ENCODE results near the gene CEMIP.

The CEMIP gene

DNA sequence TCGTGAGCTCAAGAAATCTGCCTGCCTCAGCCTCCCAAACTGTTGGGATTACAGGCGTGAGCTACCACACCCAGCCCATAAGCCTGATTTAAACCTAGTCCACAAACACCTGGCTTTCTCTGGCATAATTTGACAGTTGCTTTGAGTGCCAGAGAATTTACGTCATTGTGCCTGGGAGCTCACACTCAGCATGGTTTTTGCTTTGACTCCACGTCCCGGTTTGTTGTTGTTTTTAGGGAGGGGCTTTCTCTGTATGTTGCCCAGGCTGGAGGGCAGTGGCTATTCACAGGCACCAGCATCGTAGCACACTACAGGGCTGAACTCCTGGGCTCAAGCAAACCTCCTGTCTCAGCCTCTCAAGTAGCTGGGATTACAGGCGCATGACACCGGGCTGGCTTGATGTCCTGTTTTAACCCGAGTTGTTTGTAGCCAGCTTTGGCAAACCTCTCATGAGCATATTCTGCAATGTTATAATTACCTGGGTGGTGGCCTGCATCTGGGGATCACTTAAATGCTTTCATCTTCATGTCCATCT, 32.7 kb downstream of the CEMIP start:
- no peak overlapping the region for H3K4me3 ChIP-seq (ENCODE audit: low read depth, low read length)
- DNase-seq (ENCODE audit: low read depth): no peak

DNA sequence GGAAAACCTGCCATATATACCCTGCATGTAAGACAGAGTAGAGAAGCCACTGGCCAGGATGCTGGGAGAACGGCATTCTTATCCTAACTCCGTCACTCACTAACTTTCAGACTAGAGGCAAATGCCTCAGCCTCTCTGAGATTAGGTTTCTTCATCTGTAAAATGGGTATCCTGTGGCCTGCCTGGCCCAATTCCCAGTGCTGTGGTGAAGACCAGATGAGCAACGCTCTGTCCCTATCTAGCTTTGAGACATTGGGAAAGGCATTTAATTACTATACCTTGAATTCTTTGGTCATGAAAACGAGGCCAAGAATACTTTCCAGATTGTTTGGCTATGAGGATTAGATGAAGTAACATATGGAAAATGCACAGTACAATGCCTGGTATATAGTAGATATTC, 35.9 kb downstream of the CEMIP start:
- H3K4me3 ChIP-seq (ENCODE audit: low read depth, low read length): no peak overlapping the region
- no peak for DNase-seq (ENCODE audit: low read depth)

DNA sequence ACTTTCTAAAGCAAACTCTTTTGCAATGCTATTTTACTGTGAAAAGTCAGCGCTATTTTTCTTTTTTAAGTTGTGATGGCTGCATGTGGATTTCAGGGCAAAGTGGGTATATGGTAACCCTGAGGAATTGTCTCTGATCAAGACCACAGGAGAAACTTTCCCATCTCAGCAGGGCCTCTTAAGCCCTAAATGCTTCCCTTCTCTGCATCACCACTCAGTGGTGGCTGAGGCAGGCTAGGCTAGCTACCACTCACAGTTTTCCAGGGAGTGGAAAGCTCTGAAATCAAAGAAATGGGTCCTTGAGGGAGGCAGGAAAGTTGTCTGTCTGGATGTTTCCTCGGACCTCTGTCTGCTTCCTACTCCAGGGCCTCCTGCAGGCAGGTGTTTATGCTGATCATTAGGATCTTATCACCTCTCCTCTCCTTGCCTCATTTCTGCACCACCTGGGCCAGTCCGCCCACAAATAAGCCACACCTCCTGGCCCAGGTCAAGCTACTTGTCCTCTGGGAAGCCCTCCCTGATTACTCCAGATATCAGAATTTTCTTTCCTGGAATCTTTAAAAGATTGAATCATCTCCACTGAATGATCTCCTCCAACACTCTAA, 37.0 kb downstream of the CEMIP start:
- no peak for DNase-seq (ENCODE audit: low read depth)
- H3K4me3 ChIP-seq (ENCODE audit: low read depth, low read length): no peak overlapping the region

DNA sequence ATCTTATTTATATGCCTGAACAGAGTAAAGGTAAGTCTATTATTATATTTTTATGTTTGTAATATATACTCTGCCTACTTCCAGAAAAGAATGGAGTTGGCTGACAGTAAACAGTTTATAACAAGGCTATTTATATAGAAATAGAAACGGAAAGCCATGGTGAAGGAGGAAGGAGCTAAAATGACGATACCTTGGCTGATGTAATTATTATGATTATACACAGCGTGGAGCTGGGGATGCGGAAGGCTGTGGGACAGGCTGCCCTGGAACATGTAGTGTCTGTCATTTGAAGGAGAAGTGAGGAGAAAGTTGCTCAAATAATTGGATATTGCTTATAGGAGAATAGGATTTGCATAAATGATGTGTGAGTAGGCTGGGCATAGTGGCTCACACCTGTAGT, 37.8 kb downstream of the CEMIP start:
- DNase-seq (ENCODE audit: low read depth): no peak

DNA sequence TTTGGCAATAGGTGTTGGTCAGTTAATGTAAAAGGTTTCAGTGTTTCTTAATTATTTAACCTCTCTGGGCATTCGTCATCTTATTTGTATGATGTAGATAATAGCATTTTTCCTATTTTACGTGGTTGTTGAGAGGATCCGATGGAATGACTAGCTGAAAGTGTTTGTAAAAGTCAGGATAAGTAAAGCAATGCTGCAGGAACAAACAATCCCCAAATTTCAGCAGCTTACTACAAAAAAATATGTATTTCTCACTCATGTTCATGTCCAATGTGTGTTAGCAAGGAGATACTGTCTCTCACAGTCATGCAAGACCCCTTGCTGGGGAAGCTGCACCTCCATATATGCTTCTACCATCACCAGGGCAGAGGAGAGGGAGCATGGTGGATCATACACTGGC, 38.7 kb downstream of the CEMIP start:
- DNase-seq (ENCODE audit: low read depth): no peak
- no peak overlapping the region for H3K4me3 ChIP-seq (ENCODE audit: low read depth, low read length)

More for the DNA sequence above, 37.8 kb downstream of the CEMIP start:
- H3K4me3 ChIP-seq (ENCODE audit: low read depth, low read length): no peak overlapping the region

DNA sequence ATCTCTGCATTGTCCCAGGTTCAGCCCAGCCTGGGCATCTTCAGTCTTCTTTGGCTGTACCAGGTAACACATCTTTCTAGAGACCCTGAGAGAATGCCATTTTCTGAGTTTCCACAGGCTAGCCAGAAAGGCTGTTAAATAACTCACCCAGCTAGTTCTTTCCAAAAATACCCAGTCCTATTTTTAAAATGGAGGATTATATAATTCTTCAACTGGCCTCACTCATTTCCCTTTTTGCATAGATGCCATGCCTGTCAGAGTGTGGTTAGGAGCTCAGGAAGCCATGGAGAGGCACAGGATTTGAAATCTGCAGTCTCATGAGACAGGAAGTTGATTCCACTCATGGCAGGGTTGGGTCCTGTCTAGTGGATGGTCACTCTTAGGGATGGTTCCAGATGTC, 39.8 kb downstream of the CEMIP start:
- H3K4me3 ChIP-seq (ENCODE audit: low read depth, low read length): no peak overlapping the region
- no peak for DNase-seq (ENCODE audit: low read depth)

DNA sequence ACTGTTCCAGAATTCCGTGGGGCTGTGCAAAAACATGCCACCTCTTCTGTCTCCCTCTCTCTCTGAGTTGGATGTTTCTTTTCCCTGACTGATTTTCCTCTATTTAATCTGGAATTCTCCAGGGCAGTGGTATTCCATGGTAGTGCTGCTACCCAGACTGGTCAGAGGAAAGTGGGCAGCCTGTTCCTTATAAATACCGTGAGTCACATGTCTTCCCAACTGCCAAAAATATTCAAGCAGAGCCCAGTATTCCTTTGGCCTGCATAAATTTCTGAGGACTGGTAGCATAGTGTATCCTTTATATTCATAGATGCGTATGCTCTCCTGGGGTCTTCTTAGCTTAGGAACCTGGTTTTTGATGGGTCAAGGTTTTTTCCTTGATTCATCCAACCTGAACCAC, 40.9 kb downstream of the CEMIP start:
- no peak overlapping the region for H3K4me3 ChIP-seq (ENCODE audit: low read depth, low read length)
- no peak for DNase-seq (ENCODE audit: low read depth)

DNA sequence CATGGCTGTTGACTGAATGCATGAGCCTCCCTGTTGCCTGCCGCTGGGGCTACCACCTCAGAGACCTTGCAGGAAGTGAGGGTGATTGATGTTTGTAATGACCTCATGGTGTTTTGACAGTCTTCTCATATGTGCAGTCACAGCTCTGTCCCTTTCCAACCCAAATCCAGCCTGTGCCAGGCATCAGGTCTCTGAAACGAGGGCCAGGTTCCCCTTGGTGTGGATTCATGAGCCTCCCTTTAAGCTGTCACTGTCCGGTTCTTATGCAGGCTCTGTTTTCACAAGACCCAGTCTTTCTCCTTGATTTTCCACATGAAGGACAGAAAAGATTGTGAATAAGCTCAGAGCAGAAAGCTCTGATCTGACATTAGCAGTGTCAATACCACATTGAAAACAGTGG, 43.1 kb downstream of the CEMIP start:
- DNase-seq (ENCODE audit: low read depth): no peak
- H3K4me3 ChIP-seq (ENCODE audit: low read depth, low read length): no peak overlapping the region

DNA sequence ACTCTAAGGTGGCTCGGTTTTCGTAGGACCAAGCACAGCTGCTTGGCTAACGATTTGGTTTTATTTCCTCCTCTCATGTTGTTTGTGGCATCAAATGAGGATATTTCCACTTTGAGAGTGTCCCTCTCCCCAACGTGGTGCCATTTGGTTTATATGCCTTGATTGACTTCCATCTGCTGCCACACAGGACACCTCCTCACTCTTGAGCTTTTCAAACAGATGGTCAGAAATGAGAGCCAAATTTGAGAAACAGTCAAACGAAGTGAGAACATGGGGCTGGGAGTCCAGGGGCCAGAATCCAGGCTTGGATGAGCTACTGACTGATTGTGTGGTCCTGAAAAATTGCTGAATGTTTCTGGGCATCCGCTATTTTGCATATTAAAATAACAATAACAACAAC, 43.5 kb downstream of the CEMIP start:
- H3K4me3 ChIP-seq (ENCODE audit: low read depth, low read length): no peak overlapping the region
- DNase-seq (ENCODE audit: low read depth): no peak

DNA sequence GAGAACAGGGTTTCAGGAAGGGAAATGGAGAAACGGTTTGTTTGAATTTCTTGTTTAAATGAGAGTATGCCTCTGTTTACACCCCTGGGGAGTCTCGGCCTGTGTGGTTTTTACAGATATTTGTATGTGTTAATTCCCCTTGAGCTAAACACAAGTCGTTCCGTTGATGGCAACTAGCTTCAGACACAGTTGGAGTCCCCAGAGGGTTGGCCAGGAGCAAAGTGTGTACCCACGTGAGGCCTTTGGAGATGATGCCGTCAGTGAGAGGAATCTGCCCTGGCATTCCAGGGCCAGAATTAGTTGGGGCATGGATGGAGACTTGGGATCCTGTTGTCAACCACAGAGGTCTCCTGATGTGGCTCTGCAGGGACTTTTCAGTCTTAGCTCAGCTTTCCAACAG, 44.0 kb downstream of the CEMIP start:
- no peak for DNase-seq (ENCODE audit: low read depth)
- H3K4me3 ChIP-seq (ENCODE audit: low read depth, low read length): no peak overlapping the region

DNA sequence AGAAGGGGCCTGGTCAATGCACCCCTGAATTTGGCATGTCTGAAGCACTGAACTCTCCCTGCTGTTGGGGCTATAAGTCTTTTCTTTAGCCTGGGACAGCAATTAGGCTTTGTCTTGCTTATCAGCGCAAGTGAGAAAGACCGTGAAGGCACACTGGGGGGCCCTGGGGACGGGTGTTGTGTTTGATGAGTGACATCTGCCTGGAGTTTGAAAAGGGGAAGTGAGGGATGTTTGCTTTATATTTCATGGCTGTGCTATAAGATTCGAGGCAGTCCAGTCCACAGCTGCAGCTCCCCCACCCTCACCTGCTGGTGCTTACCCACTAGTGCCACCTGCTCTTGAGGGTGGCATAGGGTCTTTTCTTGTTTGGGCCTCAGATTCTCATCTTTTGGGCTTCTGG, 44.8 kb downstream of the CEMIP start:
- H3K4me3 ChIP-seq (ENCODE audit: low read depth, low read length): no peak overlapping the region

DNA sequence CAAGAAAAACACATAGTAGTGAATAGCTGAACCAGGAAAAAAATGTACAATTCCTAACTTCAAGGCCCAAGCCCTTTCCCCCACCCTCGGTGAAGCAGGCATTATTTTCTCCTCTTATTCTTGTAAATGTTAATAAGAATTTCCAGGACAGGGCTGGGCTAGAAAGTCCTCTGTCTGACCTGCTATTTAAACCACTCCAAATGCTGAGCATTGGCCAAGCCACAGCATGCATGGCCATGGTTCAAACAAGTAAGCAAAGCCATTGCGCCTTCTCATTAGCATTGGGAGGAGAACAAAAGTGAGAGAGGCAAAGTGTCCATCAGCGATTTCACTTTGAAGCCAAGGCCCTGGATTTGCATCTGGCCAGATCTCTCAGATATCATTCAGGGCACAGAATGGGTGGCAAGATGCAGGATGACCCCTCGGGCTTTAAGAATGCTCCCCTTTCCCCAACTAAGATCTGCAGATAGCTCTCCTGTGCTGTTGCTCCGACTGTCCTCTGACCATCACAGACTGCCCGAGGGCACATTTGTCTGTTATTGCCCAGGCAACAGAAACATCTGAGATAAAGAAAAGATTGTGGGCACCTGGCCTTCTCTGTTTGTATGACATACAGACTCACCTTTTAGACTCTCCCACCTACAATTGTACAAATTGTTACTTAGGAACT, 46.3 kb downstream of the CEMIP start:
- no peak for DNase-seq (ENCODE audit: low read depth)
- H3K4me3 ChIP-seq (ENCODE audit: low read depth, low read length): no peak overlapping the region

More for the DNA sequence above, 44.8 kb downstream of the CEMIP start:
- no peak for DNase-seq (ENCODE audit: low read depth)

DNA sequence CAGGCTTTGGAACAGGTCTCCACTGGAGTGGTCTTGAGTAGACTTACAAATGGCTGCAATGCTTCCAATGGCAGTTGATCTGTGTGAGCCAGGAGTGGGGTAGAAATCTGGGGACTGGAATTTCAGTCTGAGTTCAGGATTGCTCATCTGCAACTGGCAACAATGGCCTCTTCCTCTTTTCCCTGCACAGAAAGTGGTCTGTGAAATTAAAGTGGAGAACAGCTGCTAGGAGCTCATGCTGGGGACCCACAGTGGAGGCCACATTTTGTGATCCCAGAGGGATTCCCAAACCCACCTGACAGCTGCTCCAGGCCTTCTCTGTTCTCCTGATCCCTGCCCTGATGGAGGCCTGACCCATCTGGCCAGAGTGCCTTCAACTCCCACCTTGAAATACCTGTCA, 49.6 kb downstream of the CEMIP start:
- no peak overlapping the region for H3K4me3 ChIP-seq (ENCODE audit: low read depth, low read length)
- no peak for DNase-seq (ENCODE audit: low read depth)

DNA sequence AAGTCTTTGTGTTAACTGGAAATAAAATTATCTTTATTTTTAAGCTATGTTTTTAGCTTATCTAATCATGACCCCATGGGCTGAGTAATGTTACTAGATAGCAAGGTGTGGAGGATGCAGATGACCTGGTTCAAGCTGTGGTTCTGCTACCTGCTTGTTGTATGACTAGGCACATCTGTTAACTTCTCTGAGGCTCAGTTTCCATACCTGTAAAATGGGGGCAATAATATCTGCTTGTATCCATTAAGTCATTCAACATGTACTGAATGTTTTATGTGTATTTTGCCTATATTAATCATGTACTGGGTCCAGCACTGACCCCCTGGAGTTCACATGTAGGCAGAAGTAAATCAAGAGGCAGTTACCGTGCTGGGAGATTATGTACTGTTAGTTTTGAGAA, 51.5 kb downstream of the CEMIP start:
- no peak for DNase-seq (ENCODE audit: low read depth)
- no peak overlapping the region for H3K4me3 ChIP-seq (ENCODE audit: low read depth, low read length)

DNA sequence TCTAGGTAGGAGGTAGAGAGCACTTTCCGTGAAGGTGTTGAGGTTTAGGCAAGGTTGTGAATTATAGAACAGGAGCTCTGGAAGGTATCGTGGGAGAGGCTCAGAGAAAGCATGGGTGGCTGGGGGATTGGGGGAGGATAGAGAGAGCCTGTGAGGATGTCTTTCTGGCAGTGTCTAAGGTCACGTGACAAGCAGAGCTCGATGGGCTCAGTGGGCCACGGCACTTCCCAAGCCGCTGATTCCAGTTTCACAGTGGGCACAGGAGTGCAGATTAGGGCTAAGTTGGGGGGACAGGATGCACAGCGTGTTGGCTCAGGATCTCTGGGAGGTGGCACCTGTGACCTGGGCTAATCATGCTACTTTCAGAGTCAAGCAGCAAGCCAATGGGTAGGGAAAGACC, 52.0 kb downstream of the CEMIP start:
- DNase-seq (ENCODE audit: low read depth): no peak
- no peak overlapping the region for H3K4me3 ChIP-seq (ENCODE audit: low read depth, low read length)

DNA sequence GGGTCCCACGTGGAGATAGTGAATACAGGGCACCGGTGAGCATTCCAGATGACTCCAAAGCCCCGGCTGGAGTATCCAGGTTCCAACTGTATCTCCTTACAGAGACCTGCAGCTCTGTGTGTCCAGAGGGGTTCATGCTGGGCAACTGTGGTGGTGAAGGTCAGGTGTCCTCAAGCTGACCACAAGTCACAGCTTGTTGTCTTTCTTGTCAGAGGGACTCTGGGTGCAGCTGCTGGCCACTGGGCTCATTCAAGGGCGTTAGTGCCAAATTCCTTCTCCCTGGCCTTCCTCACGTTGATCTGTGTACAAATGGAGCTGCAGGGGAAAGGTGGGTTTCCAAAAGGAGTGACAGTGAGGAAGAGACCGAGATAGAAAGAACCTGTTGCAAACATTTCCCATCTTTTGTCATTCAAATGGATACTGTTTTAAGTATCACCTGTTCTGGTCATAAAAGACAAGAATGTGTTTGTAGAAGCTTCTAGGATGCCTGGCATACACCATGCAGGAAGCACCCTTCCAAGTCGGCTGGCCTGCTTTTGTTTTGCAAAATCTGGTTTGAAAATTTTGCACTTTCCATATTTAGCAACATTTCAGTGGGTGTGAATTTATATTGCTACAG, 52.5 kb downstream of the CEMIP start:
- DNase-seq (ENCODE audit: low read depth): no peak
- no peak overlapping the region for H3K4me3 ChIP-seq (ENCODE audit: low read depth, low read length)

DNA sequence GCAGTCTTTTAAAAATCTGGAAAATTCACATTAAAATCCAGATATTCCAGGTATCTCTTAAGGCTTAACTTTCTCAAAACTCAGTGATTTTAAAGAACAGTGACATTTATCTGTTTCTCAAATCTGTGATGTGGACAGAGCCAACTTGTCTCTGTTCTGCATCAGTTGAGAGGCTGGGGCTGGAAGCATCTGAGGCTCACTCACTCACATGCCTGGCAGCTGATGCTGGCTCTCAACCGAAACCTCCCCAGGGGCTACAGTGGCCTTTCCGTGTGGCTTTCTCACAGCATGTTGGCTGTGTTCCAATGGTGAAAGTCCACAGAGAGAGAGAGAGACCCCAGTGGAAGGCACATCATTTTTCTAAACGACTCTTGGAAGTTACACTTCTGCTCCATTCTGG, 53.5 kb downstream of the CEMIP start:
- DNase-seq (ENCODE audit: low read depth): no peak
- H3K4me3 ChIP-seq (ENCODE audit: low read depth, low read length): no peak overlapping the region

DNA sequence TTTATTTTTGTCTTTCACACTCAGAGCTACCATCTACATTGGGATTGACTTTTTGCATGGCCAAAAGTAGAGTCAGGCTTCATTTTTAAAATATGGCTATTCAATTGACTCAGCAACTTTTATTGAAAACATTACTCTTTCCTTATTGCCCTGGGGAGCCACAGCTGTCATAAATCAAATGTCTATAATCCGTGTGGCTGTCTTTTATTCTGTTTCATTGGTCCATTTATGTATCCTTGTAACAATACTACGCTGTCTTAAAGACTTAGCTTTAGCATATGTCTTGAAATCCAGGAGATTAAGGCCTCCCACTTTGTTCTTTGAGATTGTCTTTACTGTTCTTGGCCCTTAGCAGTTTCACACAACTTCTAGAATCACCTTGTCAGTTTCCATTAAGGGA, 55.2 kb downstream of the CEMIP start:
- H3K4me3 ChIP-seq (ENCODE audit: low read depth, low read length): no peak overlapping the region
- no peak for DNase-seq (ENCODE audit: low read depth)

DNA sequence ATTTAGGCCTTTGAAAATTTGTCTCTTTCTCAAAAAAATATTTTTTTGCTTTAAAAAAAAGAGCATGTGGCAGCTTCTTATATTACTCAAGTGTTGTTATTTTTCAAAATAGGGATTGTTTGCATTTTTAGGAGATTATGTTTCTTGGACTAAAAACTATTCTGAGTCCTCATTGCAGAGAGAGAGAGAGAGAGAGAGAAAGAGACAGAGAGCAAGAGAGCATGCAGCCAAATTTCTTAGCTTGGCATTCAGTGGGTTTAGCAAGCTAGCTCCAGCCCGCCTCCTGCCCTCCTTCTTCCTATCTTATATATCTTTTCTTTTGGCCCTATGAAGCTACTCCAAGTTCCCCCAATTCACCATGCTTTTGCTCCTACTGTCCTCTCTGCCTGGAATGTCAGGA, 55.7 kb downstream of the CEMIP start:
- DNase-seq (ENCODE audit: low read depth): no peak
- H3K4me3 ChIP-seq (ENCODE audit: low read depth, low read length): no peak overlapping the region

DNA sequence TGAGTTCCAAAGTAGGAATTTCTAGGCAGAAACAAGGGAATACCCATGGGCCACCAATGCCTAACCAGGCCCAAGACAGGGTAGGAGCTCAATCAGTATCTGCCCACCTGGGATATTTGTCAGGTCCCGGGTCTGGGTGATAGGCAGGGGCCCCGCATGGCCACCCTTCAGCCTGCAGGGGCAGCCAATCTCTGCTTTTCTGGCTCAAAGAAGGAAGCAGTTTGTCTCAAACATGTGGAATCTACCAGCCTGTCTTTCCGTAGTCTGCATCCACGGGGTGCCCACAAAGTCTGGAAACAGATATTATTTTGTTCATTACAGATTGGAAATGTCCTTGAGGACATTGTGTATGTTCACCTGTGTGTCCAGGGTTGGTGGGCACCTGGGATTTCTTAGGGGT, 56.2 kb downstream of the CEMIP start:
- H3K4me3 ChIP-seq (ENCODE audit: low read depth, low read length): no peak overlapping the region
- DNase-seq (ENCODE audit: low read depth): no peak

DNA sequence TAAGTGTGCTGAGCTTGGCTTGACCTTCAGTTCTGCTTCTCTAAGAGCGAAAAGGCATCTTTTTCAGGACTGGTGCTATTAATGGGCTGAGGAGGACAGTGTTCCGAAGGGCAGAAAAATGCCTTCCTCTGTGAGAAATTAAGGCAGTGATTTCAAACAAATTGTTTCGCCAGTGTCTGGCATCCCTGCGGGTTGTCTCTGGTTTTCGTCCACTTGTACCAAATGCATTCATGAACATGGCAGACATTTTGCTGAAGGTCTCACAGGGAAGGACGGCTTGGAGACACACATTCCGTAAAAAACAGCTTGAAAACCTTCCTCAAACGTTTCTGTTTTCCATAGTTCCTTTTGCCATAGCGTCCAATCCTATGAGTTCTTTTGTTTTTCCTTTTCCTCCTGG, 57.1 kb downstream of the CEMIP start:
- H3K4me3 ChIP-seq (ENCODE audit: low read depth, low read length): no peak overlapping the region
- DNase-seq (ENCODE audit: low read depth): no peak
